ENCODE measurements around the gene NAB1.

GRCh38 chr2:190649798-190650390 lies 1.0 kb downstream of the NAB1 start:
- TF ChIP-seq CTCF (IDR thresholded peaks at IDR 0.05): no peak
- TF ChIP-seq POLR2A (IDR thresholded peaks at IDR 0.05): no peak
